T-cell (primary cell): ENCODE results near the gene CHD9NB. TPM values are rescaled to one million over a fixed set of nuclear protein-coding genes. Genes with fewer than 3 reads are reported as not detected.
"Not testable (repeated sequence)": the region's sequence is repeated elsewhere in the genome, so short reads cannot be mapped to it uniquely, and the experiment has no call there.

ENCODE experiments used
- ATAC-seq, 4 experiments: fragments of 200-7000 bp in 3 of 4; fragments of 150-1000 bp in 1 of 4; cut with Tn5 transposase; replicated peaks in 1 of 4; 1 replicate in 3 of 4; 2 replicates in 1 of 4; pipeline ENCODE4 v1.10.0; 2021; ENCODE audit warnings: moderate library complexity in 3 of 4, mild to moderate bottlenecking in 2 of 4, moderate number of reproducible peaks in 1 of 4
- CTCF ChIA-PET, 2 donors: fragments of 300-600 bp; sonication (Branson Sonifier 250); formaldehyde crosslinking; loops; one replicate each; lab custom pipeline; 2022; ENCODE audit warnings: antibody characterized with exemption in 2 of 2; lab: Charles Lee
- POLR2A ChIA-PET, 2 donors: fragments of 300-600 bp; sonication (Branson Sonifier 250); formaldehyde crosslinking; loops; one replicate each; lab custom pipeline; 2022; ENCODE audit warnings: antibody characterized with exemption in 2 of 2; lab: Charles Lee
- DNase-seq, 35 experiments: peaks; one replicate each; pipeline versions ENCODE4 v3.0.0 to v3.0.0-alpha.2; 2013 to 2023
- H3K27ac ChIP-seq: one replicate; pipeline ENCODE4 v1.5.1; 2013; ENCODE audit warnings: low read length
- H3K27me3 ChIP-seq, 2 experiments: replicated peaks in 1 of 2; 1 replicate in 1 of 2; 2 replicates in 1 of 2; pipeline versions ENCODE4 v1.6.1 to v1.7.0; 2013; ENCODE audit warnings: low read length in 1 of 2, mixed read lengths in 1 of 2; ENCODE audit not compliant: control insufficient read depth in 2 of 2, insufficient read depth in 2 of 2; ENCODE audit errors: extremely low read depth in 1 of 2
- H3K36me3 ChIP-seq, 2 donors: 1 replicate in 1 of 2; 2 replicates in 1 of 2; pipeline versions ENCODE4 v1.6.1 to v1.7.0; 2013; ENCODE audit warnings: low read length in 1 of 2; ENCODE audit not compliant: control insufficient read depth in 2 of 2, insufficient read depth in 1 of 2; ENCODE audit errors: extremely low read depth in 1 of 2
- H3K4me1 ChIP-seq, 2 experiments: 1 replicate in 1 of 2; 2 replicates in 1 of 2; pipeline versions ENCODE4 v1.6.1 to v1.7.0; 2013; ENCODE audit warnings: low read length in 2 of 2, mixed read lengths in 1 of 2; ENCODE audit not compliant: insufficient read depth in 2 of 2, control insufficient read depth in 1 of 2; ENCODE audit errors: extremely low read depth in 1 of 2
- H3K4me3 ChIP-seq, 2 donors: 1 replicate in 1 of 2; 2 replicates in 1 of 2; pipeline versions ENCODE4 v1.5.1 to v1.7.0; 2013; ENCODE audit warnings: mild to moderate bottlenecking in 2 of 2, low read length in 1 of 2, moderate library complexity in 1 of 2; ENCODE audit not compliant: control insufficient read depth in 1 of 2; ENCODE audit errors: extremely low read depth in 1 of 2
- H3K9me3 ChIP-seq: 2 replicates; pipeline ENCODE4 v1.7.0; 2013
- H3K27ac Mint-ChIP-seq, 2 donors: one replicate each; pipeline ENCODE4 v1.8.0; 2020 to 2021; ENCODE audit warnings: mild to moderate bottlenecking in 2 of 2, mixed read lengths in 2 of 2
- H3K27me3 Mint-ChIP-seq, 2 donors: one replicate each; pipeline ENCODE4 v1.8.0; 2021 to 2022; ENCODE audit warnings: mixed read lengths in 2 of 2
- H3K36me3 Mint-ChIP-seq: one replicate; pipeline ENCODE4 v1.8.0; 2021; ENCODE audit warnings: mixed read lengths
- H3K4me1 Mint-ChIP-seq, 3 donors: one replicate each; pipeline ENCODE4 v1.8.0; 2020 to 2022; ENCODE audit warnings: mixed read lengths in 3 of 3, mild to moderate bottlenecking in 1 of 3
- H3K4me3 Mint-ChIP-seq, 3 donors: one replicate each; pipeline ENCODE4 v1.8.0; 2020 to 2022; ENCODE audit warnings: mild to moderate bottlenecking in 3 of 3, mixed read lengths in 3 of 3, moderate library complexity in 3 of 3
- H3K9me3 Mint-ChIP-seq, 3 donors: one replicate each; pipeline ENCODE4 v1.8.0; 2020 to 2022; ENCODE audit warnings: mixed read lengths in 3 of 3
- WGBS: methylation state at CpG from one replicate; pipeline ENCODE4 v1.1.5; 2013; ENCODE audit warnings: missing lambda C conversion rate; ENCODE audit not compliant: insufficient coverage; 5-methylcytosine and 5-hydroxymethylcytosine counted together
- total RNA-seq, 35 experiments: library from RNA in 6 of 35; stranded (reverse) in 6 of 35; fragments of 120-200 nt in 1 of 35; gene quantifications; one replicate each; pipeline versions ENCODE4 v1.2.1 to v1.2.4 and lab custom pipeline; 2013 to 2026

CHD9NB gene
- total RNA-seq, 5 donors from 2014 or later (not counting 1 experiment from before 2014, with no cell fraction given) = not detected

DNA sequence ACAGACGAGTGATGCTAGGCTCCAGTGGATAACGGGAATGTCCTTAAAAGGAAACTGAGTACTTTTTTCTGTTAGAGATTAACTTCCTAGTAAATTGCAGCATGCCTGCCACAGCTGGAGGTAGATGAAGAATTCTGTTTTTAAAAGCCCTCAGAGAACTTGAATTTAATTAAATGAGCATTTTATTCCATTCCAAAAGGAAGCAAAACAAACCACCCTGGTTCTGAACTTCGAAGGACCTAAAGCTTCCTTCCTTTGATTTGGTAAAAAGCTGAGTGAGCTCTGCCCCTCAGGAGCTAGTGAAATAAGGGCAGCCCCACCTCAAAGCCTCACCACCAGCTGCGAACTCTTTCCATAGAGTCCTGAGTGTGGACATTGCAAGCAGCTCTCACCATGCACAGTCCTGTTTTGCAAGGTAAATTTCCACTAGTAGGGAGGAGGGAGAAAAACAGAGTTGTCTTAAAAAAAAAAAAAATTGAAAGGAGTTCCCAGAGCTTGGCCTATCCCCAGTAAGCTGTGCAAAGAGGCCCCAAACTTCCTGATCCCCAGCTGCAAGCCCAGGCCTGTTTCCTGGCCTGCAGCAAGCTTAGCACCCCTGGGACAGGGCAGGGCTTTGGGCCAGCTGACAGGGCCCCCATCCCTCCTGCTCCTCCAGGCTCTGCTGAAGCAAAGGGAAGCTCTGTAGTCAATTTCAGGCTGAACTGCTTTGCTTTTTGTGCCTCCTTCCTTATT, 11.2 kb downstream of the CHD9NB start:
- CTCF ChIA-PET = interaction anchor here (0.6 to 1.4 kb wide), 2 partner anchors 12 to 60 kb away, joined by 3 to 4 read pairs; no protein-coding TSS in a partner anchor
- no peaks in the 10 kb centered on the region for H3K36me3 ChIP-seq
- ATAC-seq = no peak
- peaks cover 0 to 12% of the 10 kb centered on the region in 2 experiments for H3K27me3 ChIP-seq
- Mint-ChIP-seq H3K27ac (no peak overlapping the region), H3K4me3 (no peak overlapping the region), H3K36me3 (no peaks in the 10 kb centered on the region), H3K27me3 (peaks cover 8 to 34% of the 10 kb centered on the region in 2 donors), H3K4me1 (peaks cover 0 to 1% (median 0%) of the 10 kb centered on the region in 3 donors), H3K9me3 (no peaks in the 10 kb centered on the region)
- no CpG with 5 or more reads among the region's 4 CpGs for WGBS
- POLR2A ChIA-PET = no interaction called here
- H3K9me3 ChIP-seq = no peaks in the 10 kb centered on the region
- no peaks in the 10 kb centered on the region for H3K4me1 ChIP-seq
- no peak overlapping the region for H3K4me3 ChIP-seq
- DNase-seq = no peak
- no peak overlapping the region for H3K27ac ChIP-seq

DNA sequence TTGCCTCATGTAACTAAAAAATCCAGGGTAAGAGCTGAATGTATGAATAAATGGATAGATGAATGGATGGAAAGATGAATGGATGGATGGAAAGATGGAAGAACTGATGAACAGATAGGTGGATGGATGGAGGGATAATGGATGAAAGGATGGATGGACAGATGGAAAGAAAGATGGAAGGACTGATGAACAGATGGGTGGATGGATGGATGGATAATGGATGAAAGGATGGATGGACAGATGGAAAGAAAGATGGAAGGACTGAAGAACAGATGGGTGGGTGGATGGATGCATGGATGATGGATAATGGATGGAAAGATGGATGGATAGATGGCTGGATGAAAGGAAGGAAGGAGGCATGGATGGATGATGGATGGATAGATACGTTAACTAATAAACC, 11.9 kb downstream of the CHD9NB start:
- ATAC-seq (no peak), DNase-seq (no peak)
- WGBS = no CpG with 5 or more reads among the region's 1 CpG
- Mint-ChIP-seq H3K36me3 (no peaks in the 10 kb centered on the region), H3K9me3 (no peaks in the 10 kb centered on the region), H3K4me1 (peaks cover 0 to 1% (median 0%) of the 10 kb centered on the region in 3 donors), H3K27ac (no peak overlapping the region), H3K4me3 (no peak overlapping the region), H3K27me3 (peaks cover 10 to 32% of the 10 kb centered on the region in 2 donors)
- ChIA-PET POLR2A (no interaction called here), CTCF (interaction anchor here in 1 of 2 donors (1.4 kb wide), 1 partner anchor 13 kb away, joined by 4 read pairs; no protein-coding TSS in a partner anchor)
- Histone ChIP-seq H3K9me3 (no peaks in the 10 kb centered on the region), H3K4me3 (no peak overlapping the region), H3K27ac (no peak overlapping the region), H3K27me3 (peaks cover 0 to 12% of the 10 kb centered on the region in 2 experiments), H3K36me3 (no peaks in the 10 kb centered on the region), H3K4me1 (no peaks in the 10 kb centered on the region)

DNA sequence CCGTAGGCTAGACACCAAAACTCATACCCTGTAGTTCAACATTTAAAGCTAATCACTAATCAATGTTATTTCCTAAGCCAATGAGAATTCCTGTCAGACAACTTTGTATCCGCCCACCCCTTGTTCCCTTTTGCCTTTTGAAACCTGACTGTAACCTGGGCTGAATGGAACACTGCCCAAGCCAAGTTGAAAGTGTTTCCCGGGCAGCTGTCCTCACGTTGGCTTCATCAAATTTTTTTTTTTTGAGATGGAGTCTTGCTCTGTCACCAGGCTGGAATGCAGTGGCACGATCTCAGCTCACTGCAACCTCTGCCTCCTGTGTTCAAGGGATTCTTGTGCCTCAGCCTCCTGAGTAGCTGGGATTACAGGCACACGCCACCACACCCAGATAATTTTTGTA, 16.0 kb downstream of the CHD9NB start:
- H3K4me3 ChIP-seq, H3K4me1 Mint-ChIP-seq, H3K27me3 ChIP-seq, H3K36me3 Mint-ChIP-seq, CTCF ChIA-PET, H3K27ac ChIP-seq, H3K4me1 ChIP-seq, H3K9me3 ChIP-seq, H3K27ac Mint-ChIP-seq, ATAC-seq, H3K36me3 ChIP-seq, DNase-seq, H3K9me3 Mint-ChIP-seq, H3K4me3 Mint-ChIP-seq: not testable (repeated sequence)
- WGBS = 89% methylated on average over 4 of the region's 6 CpGs
- peaks cover 24 to 37% of the 10 kb centered on the region in 2 donors for H3K27me3 Mint-ChIP-seq
- POLR2A ChIA-PET = interaction anchor here in 1 of 2 donors (0.6 kb wide), 1 partner anchor 584 kb away, joined by 3 read pairs; no protein-coding TSS in a partner anchor

GRCh38 chr16:53036066-53036465, 16.6 kb downstream of the CHD9NB start:
- Mint-ChIP-seq H3K4me1 (no peaks in the 10 kb centered on the region), H3K9me3 (no peaks in the 10 kb centered on the region), H3K27me3 (peaks cover 29 to 41% of the 10 kb centered on the region in 2 donors), H3K36me3 (no peaks in the 10 kb centered on the region), H3K4me3 (no peak overlapping the region), H3K27ac (no peak overlapping the region)
- ATAC-seq (no peak), DNase-seq (no peak)
- 100% methylated on average over 2 of the region's 6 CpGs for WGBS
- H3K9me3 ChIP-seq = no peaks in the 10 kb centered on the region
- no peaks in the 10 kb centered on the region for H3K4me1 ChIP-seq
- H3K4me3 ChIP-seq = no peak overlapping the region
- POLR2A ChIA-PET = no interaction called here
- no peak overlapping the region for H3K27ac ChIP-seq
- no peaks in the 10 kb centered on the region for H3K36me3 ChIP-seq
- peaks cover 0 to 4% of the 10 kb centered on the region in 2 experiments for H3K27me3 ChIP-seq
- CTCF ChIA-PET = no interaction called here

GRCh38 chr16:53035176-53035942, 17.3 kb downstream of the CHD9NB start:
- Histone ChIP-seq H3K9me3 (no peaks in the 10 kb centered on the region), H3K4me1 (no peaks in the 10 kb centered on the region), H3K27ac (no peak overlapping the region), H3K36me3 (no peaks in the 10 kb centered on the region), H3K27me3 (peaks cover 0 to 7% of the 10 kb centered on the region in 2 experiments), H3K4me3 (no peak overlapping the region)
- Mint-ChIP-seq H3K4me3 (no peak overlapping the region), H3K27ac (no peak overlapping the region), H3K27me3 (peaks cover 29 to 41% of the 10 kb centered on the region in 2 donors), H3K9me3 (no peaks in the 10 kb centered on the region), H3K36me3 (no peaks in the 10 kb centered on the region), H3K4me1 (no peaks in the 10 kb centered on the region)
- ChIA-PET CTCF (no interaction called here), POLR2A (no interaction called here)
- WGBS = 83% methylated on average over 1 of the region's 3 CpGs
- DNase-seq (no peak), ATAC-seq (no peak)

DNA sequence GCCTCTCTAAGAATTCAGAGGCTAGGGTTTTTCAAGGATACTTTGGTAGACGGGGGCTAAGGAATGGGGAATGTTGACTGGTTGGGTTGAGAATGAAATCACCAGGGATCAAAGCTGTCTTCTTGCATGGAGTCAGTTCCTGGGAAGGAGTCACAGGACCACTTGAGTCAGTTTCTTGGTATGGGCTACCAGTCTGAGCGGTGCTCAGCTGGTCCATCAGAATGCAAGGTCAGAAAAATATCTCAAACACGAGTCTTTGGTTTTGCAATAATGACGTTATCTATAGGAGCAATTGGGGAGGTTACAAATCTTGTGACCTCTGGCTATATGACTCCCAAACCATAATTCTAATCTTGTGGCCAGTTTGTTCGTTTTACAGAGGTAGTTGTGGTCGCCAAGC, 18.4 kb downstream of the CHD9NB start:
- WGBS = 100% methylated on average over 1 of the region's 6 CpGs
- no peak for DNase-seq
- Mint-ChIP-seq H3K4me3 (no peak overlapping the region), H3K9me3 (no peaks in the 10 kb centered on the region), H3K36me3 (no peaks in the 10 kb centered on the region), H3K27me3 (peaks cover 29 to 47% of the 10 kb centered on the region in 2 donors), H3K4me1 (no peaks in the 10 kb centered on the region), H3K27ac (no peak overlapping the region)
- no peaks in the 10 kb centered on the region for H3K9me3 ChIP-seq
- no peak overlapping the region for H3K4me3 ChIP-seq
- no peak overlapping the region for H3K27ac ChIP-seq
- H3K4me1 ChIP-seq = no peaks in the 10 kb centered on the region
- peaks cover 0 to 8% of the 10 kb centered on the region in 2 experiments for H3K27me3 ChIP-seq
- H3K36me3 ChIP-seq = no peaks in the 10 kb centered on the region
- no peak for ATAC-seq
- ChIA-PET POLR2A (no interaction called here), CTCF (no interaction called here)
